CD14-positive monocyte (primary cell): Measurements from ENCODE around the gene TOMM6. TPM values are rescaled to one million over a fixed set of nuclear protein-coding genes. Genes with fewer than 3 reads are reported as not detected.

Experiments used
- DNase-seq, 3 donors: peaks; one replicate each; pipeline ENCODE4 v3.0.0-alpha.2; 2011 to 2022
- H2AFZ ChIP-seq: 2 replicates; pipeline ENCODE4 v1.6.0; 2012; ENCODE audit warnings: mild to moderate bottlenecking, low read depth, low read length, inconsistent platforms; ENCODE audit not compliant: insufficient read depth, poor library complexity, severe bottlenecking
- H3K27ac ChIP-seq, 2 donors: 1 replicate in 1 of 2; 2 replicates in 1 of 2; pipeline ENCODE4 v1.5.1; 2012 to 2013; ENCODE audit warnings: low read length in 2 of 2, control low read depth in 1 of 2, inconsistent platforms in 1 of 2, low read depth in 1 of 2, mild to moderate bottlenecking in 1 of 2
- H3K27me3 ChIP-seq, 2 donors: one replicate each; pipeline versions ENCODE4 v1.6.0 to v1.6.1; 2011 to 2013; ENCODE audit warnings: low read length in 2 of 2; ENCODE audit not compliant: control insufficient read depth in 2 of 2, insufficient read depth in 2 of 2
- H3K36me3 ChIP-seq, 2 donors: replicated peaks in 1 of 2; 1 replicate in 1 of 2; 2 replicates in 1 of 2; pipeline versions ENCODE4 v1.5.1 to v1.6.1; 2012 to 2013; ENCODE audit warnings: low read length in 2 of 2, control low read depth in 1 of 2, inconsistent platforms in 1 of 2, mild to moderate bottlenecking in 1 of 2; ENCODE audit not compliant: insufficient read depth in 2 of 2, control insufficient read depth in 1 of 2
- H3K4me1 ChIP-seq, 2 donors: 1 replicate in 1 of 2; 2 replicates in 1 of 2; pipeline versions ENCODE4 v1.5.1 to v1.6.1; 2012 to 2013; ENCODE audit warnings: low read length in 2 of 2, control low read depth in 1 of 2, inconsistent platforms in 1 of 2, mild to moderate bottlenecking in 1 of 2, moderate library complexity in 1 of 2; ENCODE audit not compliant: insufficient read depth in 2 of 2, control insufficient read depth in 1 of 2
- H3K4me2 ChIP-seq: replicated peaks from 2 replicates; pipeline ENCODE3; 2012; ENCODE audit warnings: low read length, moderate library complexity, mild to moderate bottlenecking; ENCODE audit not compliant: poor library complexity, severe bottlenecking; ENCODE audit errors: extremely low read depth
- H3K4me3 ChIP-seq, 3 experiments: fragments of 200-600 bp in 1 of 3; sonication (generic) in 1 of 3; replicated peaks in 1 of 3; 1 replicate in 2 of 3; 2 replicates in 1 of 3; pipeline ENCODE4 v1.5.1; 2011 to 2013; ENCODE audit warnings: low read length in 3 of 3, mild to moderate bottlenecking in 3 of 3, control low read depth in 2 of 3, low read depth in 2 of 3, inconsistent platforms in 1 of 3, moderate library complexity in 1 of 3
- H3K79me2 ChIP-seq: 2 replicates; pipeline ENCODE4 v1.6.0; 2012; ENCODE audit warnings: mild to moderate bottlenecking, control low read depth, inconsistent platforms, low read length, moderate library complexity; ENCODE audit not compliant: insufficient read depth
- H3K9ac ChIP-seq: 2 replicates; pipeline ENCODE4 v1.6.0; 2017; ENCODE audit warnings: low read length, mild to moderate bottlenecking; ENCODE audit not compliant: insufficient read depth, poor library complexity, severe bottlenecking
- H3K9me3 ChIP-seq, 2 donors: replicated peaks in 1 of 2; 1 replicate in 1 of 2; 2 replicates in 1 of 2; pipeline versions ENCODE4 v1.5.1 to v1.6.1; 2012 to 2013; ENCODE audit warnings: low read length in 2 of 2, control low read depth in 1 of 2; ENCODE audit not compliant: control insufficient read depth in 1 of 2, insufficient read depth in 1 of 2
- H4K20me1 ChIP-seq: 2 replicates; pipeline ENCODE4 v1.6.0; 2012; ENCODE audit warnings: mild to moderate bottlenecking, low read length, control low read depth, moderate library complexity; ENCODE audit not compliant: insufficient read depth
- H3K27ac Mint-ChIP-seq, 7 donors: one replicate each; pipeline ENCODE4 v1.8.0; 2020; ENCODE audit warnings: mild to moderate bottlenecking in 7 of 7, mixed read lengths in 7 of 7, moderate library complexity in 6 of 7, inconsistent platforms in 2 of 7
- H3K27me3 Mint-ChIP-seq, 3 donors: one replicate each; pipeline ENCODE4 v1.8.0; 2021 to 2022; ENCODE audit warnings: low read depth in 3 of 3, mild to moderate bottlenecking in 3 of 3, mixed read lengths in 3 of 3, moderate library complexity in 3 of 3, inconsistent platforms in 1 of 3
- H3K36me3 Mint-ChIP-seq, 2 donors: one replicate each; pipeline ENCODE4 v1.8.0; 2020; ENCODE audit warnings: mixed read lengths in 2 of 2, inconsistent platforms in 1 of 2, mild to moderate bottlenecking in 1 of 2
- H3K4me1 Mint-ChIP-seq: one replicate; pipeline ENCODE4 v1.8.0; 2020; ENCODE audit warnings: mild to moderate bottlenecking, mixed read lengths
- H3K4me3 Mint-ChIP-seq, 2 donors: one replicate each; pipeline ENCODE4 v1.8.0; 2020; ENCODE audit warnings: mild to moderate bottlenecking in 2 of 2, mixed read lengths in 2 of 2, moderate library complexity in 1 of 2
- H3K9me3 Mint-ChIP-seq, 7 donors: one replicate each; pipeline ENCODE4 v1.8.0; 2020 to 2022; ENCODE audit warnings: mixed read lengths in 7 of 7, mild to moderate bottlenecking in 6 of 7, moderate library complexity in 6 of 7, inconsistent platforms in 2 of 7
- CTCF ChIP-seq: fragments of 200-600 bp; IDR thresholded peaks from one replicate; pipeline ENCODE4 v1.8.0; 2022; ENCODE audit warnings: antibody characterized with exemption, mild to moderate bottlenecking
- WGBS: methylation state at CpG from one replicate; pipeline ENCODE4 v1.1.5; 2013; ENCODE audit warnings: missing lambda C conversion rate; ENCODE audit not compliant: insufficient coverage; 5-methylcytosine and 5-hydroxymethylcytosine counted together
- intact Hi-C, 2 donors: fragments of 100-400 bp; cut with micrococcal nuclease; formaldehyde crosslinking; loops; one replicate each; pipeline versions ENCODE4 v1.15.0 to v1.15.1; 2023
- polyA plus RNA-seq, 3 donors: library from polyadenylated mRNA; depleted of rRNA in 1 of 3; unstranded in 2 of 3; stranded (reverse) in 1 of 3; fragments of 300-500 nt in 2 of 3; fragments of >200 nt in 1 of 3; fragmentation: Illumina TruSeq in 2 of 3; gene quantifications; 1 replicate in 2 of 3; 2 replicates in 1 of 3; pipeline ENCODE4 v1.2.3, GENCODE V29; 2012 to 2021

Gene TOMM6
- polyA plus RNA-seq, 3 donors = 271 to 382 (median 343) TPM

- DNase-seq = no peak
- H3K9ac ChIP-seq = no peak overlapping the region
- H3K27ac Mint-ChIP-seq = peak overlapping the region in 3 of 7 donors; percentile 15 to 95 (median 60)
- no peak overlapping the region for H2AFZ ChIP-seq
- H3K9me3 Mint-ChIP-seq = no peaks in the 10 kb centered on the region
- H3K36me3 ChIP-seq = peaks cover 28 to 42% of the 10 kb centered on the region in 2 donors
- no peak for TF ChIP-seq CTCF
- no peak overlapping the region for H3K4me3 ChIP-seq
- H4K20me1 ChIP-seq = peaks cover 22% of the 10 kb centered on the region
- H3K4me1 ChIP-seq = peaks cover 22 to 48% of the 10 kb centered on the region in 2 donors
- H3K36me3 Mint-ChIP-seq = peaks cover 37 to 41% of the 10 kb centered on the region in 2 donors
- peaks cover 23% of the 10 kb centered on the region for H3K4me1 Mint-ChIP-seq
- H3K4me2 ChIP-seq = no peak overlapping the region
- H3K4me3 Mint-ChIP-seq = no peak overlapping the region
- H3K27ac ChIP-seq = peak overlapping the region in 1 of 2 donors; percentile 24
- no peaks in the 10 kb centered on the region for H3K27me3 ChIP-seq
- H3K9me3 ChIP-seq = no peaks in the 10 kb centered on the region
- peaks cover 0 to 2% (median 0%) of the 10 kb centered on the region in 3 donors for H3K27me3 Mint-ChIP-seq
- H3K79me2 ChIP-seq = peaks cover 23% of the 10 kb centered on the region
- 96% methylated on average over 2 of the region's 3 CpGs for WGBS
- intact Hi-C loops = loop anchor here (5.0 to 10.0 kb wide), 5 partner anchors 105 to 425 kb away; partner anchors contain the start of genes USP49 (in 2 of the 2), BYSL (in 1 of the 2), MED20 (in 1 of the 2) and MRPS10 (in 1 of the 2)
Measured at GRCh38 chr6:41789390-41789724, 1.9 kb downstream of the TOMM6 start.

GRCh38 chr6:41790045-41790444 lies 2.6 kb downstream of the TOMM6 start:
- H3K36me3 Mint-ChIP-seq = peaks cover 40 to 46% of the 10 kb centered on the region in 2 donors
- no peak for DNase-seq
- Histone ChIP-seq H3K4me1 (peaks cover 15 to 41% of the 10 kb centered on the region in 2 donors), H3K27ac (no peak overlapping the region), H3K4me2 (no peak overlapping the region), H3K9me3 (no peaks in the 10 kb centered on the region), H3K36me3 (peaks cover 28 to 46% of the 10 kb centered on the region in 2 donors), H3K9ac (no peak overlapping the region), H4K20me1 (peaks cover 22% of the 10 kb centered on the region), H3K27me3 (no peaks in the 10 kb centered on the region), H3K4me3 (no peak overlapping the region), H3K79me2 (peaks cover 23% of the 10 kb centered on the region), H2AFZ (no peak overlapping the region)
- H3K9me3 Mint-ChIP-seq = no peaks in the 10 kb centered on the region
- peak overlapping the region in 3 of 7 donors; percentile 2 to 33 (median 8) for H3K27ac Mint-ChIP-seq
- WGBS = 83% methylated on average over 1 of the region's 1 CpG
- no peak overlapping the region for H3K4me3 Mint-ChIP-seq
- peaks cover 0 to 2% (median 0%) of the 10 kb centered on the region in 3 donors for H3K27me3 Mint-ChIP-seq
- no peak for TF ChIP-seq CTCF
- peaks cover 16% of the 10 kb centered on the region for H3K4me1 Mint-ChIP-seq
- intact Hi-C loops = no loop called here
